ENCODE results near the gene STMN3. TPM values are rescaled to one million over a fixed set of nuclear protein-coding genes. Genes with fewer than 3 reads are reported as not detected.
"Not testable (repeated sequence)": the region's sequence is repeated elsewhere in the genome, so short reads cannot be mapped to it uniquely, and the experiment has no call there.

Gene STMN3
- total RNA-seq, 2 experiments from 2014 or later: 49.4 to 54.4 TPM

GRCh38 chr20:63679799-63680305, 26.6 kb upstream of the STMN3 start:
- DNase-seq: no peak
- ChIA-PET POLR2A (no interaction called here), CTCF (interaction anchor here (0.7 to 1.2 kb wide), 3 partner anchors 9 to 16 kb away, joined by 3 to 5 read pairs (median 4); partner anchors contain the start of gene TNFRSF6B)
- peaks cover 4% of the 10 kb centered on the region for H3K36me3 Mint-ChIP-seq (ENCODE audit: low read depth)
- no peak overlapping the region for H3K4me3 Mint-ChIP-seq
- H3K27me3 Mint-ChIP-seq: no peaks in the 10 kb centered on the region
- H3K27ac Mint-ChIP-seq: no peak overlapping the region
- H3K9me3 Mint-ChIP-seq: no peaks in the 10 kb centered on the region
- no peaks in the 10 kb centered on the region for H3K4me1 Mint-ChIP-seq

DNA sequence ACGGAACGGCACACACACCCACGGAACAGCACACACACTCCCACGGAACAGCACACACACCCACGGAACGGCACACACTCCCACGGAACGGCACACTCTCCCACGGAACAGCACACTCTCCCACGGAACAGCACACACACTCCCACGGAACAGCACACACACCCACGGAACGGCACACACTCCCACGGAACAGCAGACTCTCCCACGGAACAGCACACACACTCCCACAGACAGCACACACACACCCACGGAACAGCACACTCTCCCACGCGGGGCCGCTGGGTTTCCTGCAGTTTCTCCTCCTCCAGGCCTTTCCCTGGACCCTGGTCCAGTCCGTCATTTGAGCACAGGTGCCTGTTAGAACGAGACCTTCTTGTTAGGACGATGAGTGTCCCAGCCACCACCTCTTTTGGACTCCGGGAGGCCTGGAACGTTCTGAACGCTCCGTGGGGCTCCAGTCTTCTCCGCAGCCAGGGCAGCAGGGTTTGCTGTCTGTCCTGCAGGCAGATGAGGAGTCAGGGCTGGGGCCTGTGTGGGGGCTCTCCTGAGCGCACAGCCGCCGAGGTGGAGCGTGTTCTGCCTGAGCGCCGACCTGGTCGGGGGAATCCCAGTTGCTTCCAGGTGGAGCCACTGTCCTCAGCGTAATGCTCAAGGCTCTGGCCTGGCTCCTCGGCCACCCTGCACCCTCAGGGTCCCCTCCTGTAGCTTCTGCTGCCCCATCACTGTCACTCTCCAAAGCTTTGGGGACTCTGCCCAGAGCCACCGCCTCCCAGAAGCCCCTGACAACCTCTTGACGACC, 25.6 kb upstream of the STMN3 start:
- Mint-ChIP-seq H3K4me1 (no peaks in the 10 kb centered on the region), H3K27me3 (no peaks in the 10 kb centered on the region), H3K4me3 (no peak overlapping the region), H3K27ac (no peak overlapping the region), H3K36me3 (ENCODE audit: low read depth) (peaks cover 4% of the 10 kb centered on the region), H3K9me3 (no peaks in the 10 kb centered on the region)
- DNase-seq: no peak
- POLR2A ChIA-PET: no interaction called here
- CTCF ChIA-PET: interaction anchor here (1.2 kb wide), 1 partner anchor 10 kb away, joined by 5 read pairs; no protein-coding TSS in a partner anchor

DNA sequence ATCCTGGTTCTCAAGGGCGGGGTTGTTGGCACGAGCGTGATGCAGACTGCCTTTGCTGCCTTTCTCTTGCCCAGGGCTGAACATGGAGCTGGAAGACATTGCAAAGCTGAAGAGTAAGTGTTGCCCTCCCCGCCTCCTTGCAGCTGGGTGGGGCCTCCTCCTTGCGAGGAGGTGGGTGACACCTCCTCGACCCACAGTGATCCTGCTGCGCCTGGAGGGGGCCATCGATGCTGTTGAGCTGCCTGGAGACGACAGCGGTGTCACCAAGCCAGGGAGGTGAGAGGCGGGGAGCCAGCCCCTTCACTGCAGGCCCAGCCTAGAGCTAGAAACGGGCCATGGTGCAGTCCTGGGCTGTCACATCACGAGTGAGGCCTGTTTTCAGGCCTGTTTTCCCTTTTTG, 24.8 kb upstream of the STMN3 start:
- H3K36me3 Mint-ChIP-seq (ENCODE audit: low read depth): peaks cover 5% of the 10 kb centered on the region
- ChIA-PET CTCF (interaction anchor here (0.8 kb wide), 1 partner anchor 45 kb away, joined by 3 read pairs; no protein-coding TSS in a partner anchor), POLR2A (no interaction called here)
- no peaks in the 10 kb centered on the region for H3K27me3 Mint-ChIP-seq
- H3K4me1 Mint-ChIP-seq: no peaks in the 10 kb centered on the region
- no peaks in the 10 kb centered on the region for H3K9me3 Mint-ChIP-seq
- no peak overlapping the region for H3K27ac Mint-ChIP-seq
- H3K4me3 Mint-ChIP-seq: no peak overlapping the region
- no peak for DNase-seq

DNA sequence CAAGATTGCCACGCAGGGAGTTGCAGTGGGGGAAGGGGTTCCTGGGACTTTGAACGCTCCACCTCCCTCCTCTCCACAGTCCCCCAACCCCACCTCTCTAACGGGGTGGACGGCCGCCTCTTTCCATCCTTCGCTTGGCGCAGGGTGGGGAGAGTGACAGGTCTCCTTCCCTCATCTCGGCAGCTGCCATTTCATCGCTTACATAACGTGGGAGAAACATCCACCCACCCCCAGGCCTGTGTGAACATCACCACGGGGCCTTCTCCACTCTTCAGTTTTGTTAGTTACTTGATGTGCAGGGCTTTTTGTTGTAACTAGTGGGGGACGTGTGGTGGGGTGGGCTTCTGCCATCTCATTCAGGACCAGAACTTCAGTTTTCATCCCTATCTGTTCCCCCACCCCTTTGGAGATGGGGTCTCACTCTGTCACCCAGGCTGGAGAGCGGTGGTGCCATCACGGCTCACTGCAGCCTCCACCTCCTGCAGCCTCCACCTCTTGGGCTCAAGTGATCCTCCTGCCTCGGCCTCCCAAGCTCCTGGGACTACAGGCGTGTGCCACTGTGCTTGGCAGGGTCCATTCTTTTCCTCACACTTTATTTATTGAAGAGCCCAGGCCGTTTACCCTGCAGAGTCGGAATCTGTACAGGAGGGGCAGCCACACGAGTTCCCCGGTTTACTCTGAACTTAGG, 22.6 kb upstream of the STMN3 start:
- CTCF ChIA-PET: no interaction called here
- H3K27ac Mint-ChIP-seq: no peak overlapping the region
- no peaks in the 10 kb centered on the region for H3K27me3 Mint-ChIP-seq
- POLR2A ChIA-PET: no interaction called here
- peaks cover 9% of the 10 kb centered on the region for H3K36me3 Mint-ChIP-seq (ENCODE audit: low read depth)
- H3K4me1 Mint-ChIP-seq: no peaks in the 10 kb centered on the region
- no peaks in the 10 kb centered on the region for H3K9me3 Mint-ChIP-seq
- no peak for DNase-seq
- H3K4me3 Mint-ChIP-seq: no peak overlapping the region

DNA sequence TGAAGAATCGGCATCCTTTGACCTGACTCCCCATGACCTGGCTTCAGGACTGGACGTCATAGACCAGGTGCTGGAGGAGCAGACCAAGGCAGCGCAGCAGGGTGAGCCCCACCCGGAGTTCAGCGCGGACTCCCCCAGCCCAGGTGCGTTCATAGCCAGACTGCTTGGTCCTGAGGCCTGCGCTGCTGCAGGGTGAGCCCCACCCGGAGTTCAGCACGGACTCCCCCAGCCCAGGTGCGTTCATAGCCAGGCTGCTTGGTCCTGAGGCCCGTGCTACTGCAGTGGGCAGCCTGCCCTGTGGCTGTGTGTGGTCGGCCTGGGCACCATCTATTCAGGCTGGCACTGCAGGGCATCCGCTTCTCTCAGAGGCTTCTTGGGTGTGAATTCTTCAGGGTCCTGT, 20.7 kb upstream of the STMN3 start:
- no peaks in the 10 kb centered on the region for H3K9me3 Mint-ChIP-seq
- POLR2A ChIA-PET: no interaction called here
- no peak overlapping the region for H3K4me3 Mint-ChIP-seq
- no peak for DNase-seq
- CTCF ChIA-PET: interaction anchor here (1.4 kb wide), 1 partner anchor 8 kb away, joined by 5 read pairs; no protein-coding TSS in a partner anchor
- no peaks in the 10 kb centered on the region for H3K4me1 Mint-ChIP-seq
- H3K27me3 Mint-ChIP-seq: no peaks in the 10 kb centered on the region
- H3K27ac Mint-ChIP-seq: no peak overlapping the region
- H3K36me3 Mint-ChIP-seq (ENCODE audit: low read depth): peaks cover 10% of the 10 kb centered on the region

- CTCF ChIA-PET: interaction anchor here (1.4 kb wide), 1 partner anchor 9 kb away, joined by 5 read pairs; no protein-coding TSS in a partner anchor
These were observed 19.4 kb upstream of the STMN3 start for GRCh38 chr20:63672666-63673065.

GRCh38 chr20:63671695-63672094, 18.5 kb upstream of the STMN3 start:
- H3K4me1 Mint-ChIP-seq, DNase-seq, H3K4me3 Mint-ChIP-seq, H3K27ac Mint-ChIP-seq, CTCF ChIA-PET, POLR2A ChIA-PET, H3K27me3 Mint-ChIP-seq, H3K9me3 Mint-ChIP-seq: not testable (repeated sequence)
- peaks cover 19% of the 10 kb centered on the region for H3K36me3 Mint-ChIP-seq (ENCODE audit: low read depth)

More at GRCh38 chr20:63672666-63673065, 19.4 kb upstream of the STMN3 start:
- Mint-ChIP-seq H3K27me3 (no peaks in the 10 kb centered on the region), H3K9me3 (no peaks in the 10 kb centered on the region), H3K4me3 (no peak overlapping the region), H3K27ac (no peak overlapping the region), H3K36me3 (ENCODE audit: low read depth) (peaks cover 19% of the 10 kb centered on the region), H3K4me1 (no peaks in the 10 kb centered on the region)
- no peak for DNase-seq
- POLR2A ChIA-PET: no interaction called here

- H3K4me3 Mint-ChIP-seq: no peak overlapping the region
- ChIA-PET POLR2A (no interaction called here), CTCF (interaction anchor here (0.8 to 1.4 kb wide), 4 partner anchors 10 to 69 kb away, joined by 4 to 7 read pairs (median 6); partner anchors contain the start of gene RTEL1)
- H3K27me3 Mint-ChIP-seq: no peaks in the 10 kb centered on the region
- peaks cover 13% of the 10 kb centered on the region for H3K36me3 Mint-ChIP-seq (ENCODE audit: low read depth)
- DNase-seq: no peak
- no peaks in the 10 kb centered on the region for H3K9me3 Mint-ChIP-seq
- no peaks in the 10 kb centered on the region for H3K4me1 Mint-ChIP-seq
- H3K27ac Mint-ChIP-seq: no peak overlapping the region
These were observed 15.1 kb upstream of the STMN3 start for GRCh38 chr20:63668351-63668750.

GRCh38 chr20:63667858-63668257, 14.6 kb upstream of the STMN3 start:
- peaks cover 13% of the 10 kb centered on the region for H3K36me3 Mint-ChIP-seq (ENCODE audit: low read depth)
- H3K27ac Mint-ChIP-seq: no peak overlapping the region
- ChIA-PET CTCF (interaction anchor here (0.8 to 1.2 kb wide), 2 partner anchors 33 to 68 kb away, joined by 4 to 7 read pairs; no protein-coding TSS in a partner anchor), POLR2A (no interaction called here)
- no peaks in the 10 kb centered on the region for H3K9me3 Mint-ChIP-seq
- H3K4me1 Mint-ChIP-seq: no peaks in the 10 kb centered on the region
- no peak overlapping the region for H3K4me3 Mint-ChIP-seq
- DNase-seq: no peak
- H3K27me3 Mint-ChIP-seq: no peaks in the 10 kb centered on the region

GRCh38 chr20:63665708-63666107, 12.5 kb upstream of the STMN3 start:
- Mint-ChIP-seq H3K9me3 (no peaks in the 10 kb centered on the region), H3K4me3 (no peak overlapping the region), H3K4me1 (no peaks in the 10 kb centered on the region), H3K27me3 (no peaks in the 10 kb centered on the region), H3K27ac (no peak overlapping the region), H3K36me3 (ENCODE audit: low read depth) (peaks cover 13% of the 10 kb centered on the region)
- CTCF ChIA-PET: interaction anchor here (0.6 kb wide), 1 partner anchor 725 kb away, joined by 4 read pairs; no protein-coding TSS in a partner anchor
- no peak for DNase-seq
- POLR2A ChIA-PET: no interaction called here

GRCh38 chr20:63664861-63665594, 11.8 kb upstream of the STMN3 start:
- H3K27ac Mint-ChIP-seq: no peak overlapping the region
- H3K27me3 Mint-ChIP-seq: no peaks in the 10 kb centered on the region
- POLR2A ChIA-PET: no interaction called here
- H3K4me3 Mint-ChIP-seq: no peak overlapping the region
- peaks cover 13% of the 10 kb centered on the region for H3K36me3 Mint-ChIP-seq (ENCODE audit: low read depth)
- DNase-seq: no peak
- CTCF ChIA-PET: interaction anchor here (0.6 to 1.4 kb wide), 2 partner anchors 16 to 725 kb away, joined by 3 to 4 read pairs; no protein-coding TSS in a partner anchor
- H3K4me1 Mint-ChIP-seq: peaks cover 5% of the 10 kb centered on the region
- H3K9me3 Mint-ChIP-seq: no peaks in the 10 kb centered on the region

DNA sequence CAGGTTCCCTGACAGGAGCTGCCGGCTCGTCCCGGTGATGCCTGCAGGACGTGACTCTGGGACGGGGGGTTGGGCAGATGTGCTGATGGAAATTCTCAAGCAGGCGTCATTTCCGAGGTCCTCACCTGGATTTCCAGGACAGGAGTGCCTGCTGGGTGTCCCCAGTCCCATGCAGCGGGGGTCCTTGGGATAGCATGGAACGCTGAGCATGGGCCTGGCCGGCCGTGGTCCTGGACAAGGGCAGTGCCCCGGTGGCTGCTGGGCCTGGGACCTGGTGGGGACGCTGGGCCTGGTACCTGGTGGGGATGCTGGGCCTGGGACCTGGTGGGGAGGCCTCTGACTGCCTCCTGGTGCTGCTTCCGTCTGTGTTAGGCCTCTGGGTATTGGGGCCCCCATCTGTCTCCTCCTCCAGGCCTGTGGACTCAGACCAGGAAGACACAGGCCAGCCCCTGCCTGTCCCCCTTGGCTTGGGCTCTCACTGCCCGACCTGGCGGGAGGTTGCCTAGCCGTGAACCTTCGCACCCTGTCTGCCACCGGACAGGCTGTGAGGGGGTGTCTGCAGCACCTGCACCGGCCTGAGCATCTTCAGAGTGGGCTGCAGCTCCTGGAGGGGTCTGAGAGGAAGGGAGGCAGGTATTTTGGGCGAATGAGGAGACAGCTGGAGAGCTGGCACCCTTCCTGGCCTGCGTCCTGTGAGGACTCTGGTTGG, 11.1 kb upstream of the STMN3 start:
- ChIA-PET POLR2A (no interaction called here), CTCF (interaction anchor here (1.4 kb wide), 1 partner anchor 15 kb away, joined by 3 read pairs; no protein-coding TSS in a partner anchor)
- H3K27ac Mint-ChIP-seq: no peak overlapping the region
- H3K36me3 Mint-ChIP-seq (ENCODE audit: low read depth): peaks cover 16% of the 10 kb centered on the region
- no peak overlapping the region for H3K4me3 Mint-ChIP-seq
- peaks cover 12% of the 10 kb centered on the region for H3K4me1 Mint-ChIP-seq
- no peaks in the 10 kb centered on the region for H3K27me3 Mint-ChIP-seq
- no peak for DNase-seq
- H3K9me3 Mint-ChIP-seq: no peaks in the 10 kb centered on the region

Measured in activated CD4-positive, alpha-beta T cell treated with anti-CD3 and anti-CD28 coated beads, Interleukin-2, amount 10 ng/mL, durations not matched to agents 7 days and 5 days (primary cell).